CD4-positive, alpha-beta T cell (primary cell): ENCODE data around the gene RCAN2. TPM values are rescaled to one million over a fixed set of nuclear protein-coding genes. Genes with fewer than 3 reads are reported as not detected.

Experiments used
- ATAC-seq: fragments of 200-7000 bp; cut with Tn5 transposase; one replicate; pipeline ENCODE4 v1.10.0; 2022; ENCODE audit warnings: mild to moderate bottlenecking; ENCODE audit not compliant: poor library complexity
- CTCF ChIA-PET: fragments of 350-600 bp; sonication (Branson Sonifier 250); formaldehyde crosslinking; loops from one replicate; lab custom pipeline; 2021; ENCODE audit warnings: antibody characterized with exemption, inconsistent platforms; lab: Charles Lee
- POLR2A ChIA-PET: fragments of 350-600 bp; sonication (Branson Sonifier 250); formaldehyde crosslinking; loops from one replicate; lab custom pipeline; 2021; ENCODE audit warnings: antibody characterized with exemption, inconsistent platforms; lab: Charles Lee
- DNase-seq, 14 experiments: peaks; one replicate each; pipeline ENCODE4 v3.0.0-alpha.2; 2013 to 2020; ENCODE audit warnings: mixed read lengths in 2 of 14
- H3K27ac ChIP-seq, 2 donors: one replicate each; pipeline versions ENCODE4 v1.5.1 to v1.7.0; 2013; ENCODE audit warnings: low read length in 2 of 2, low read depth in 1 of 2, mild to moderate bottlenecking in 1 of 2
- H3K27me3 ChIP-seq, 2 experiments: 1 replicate in 1 of 2; 2 replicates in 1 of 2; pipeline versions ENCODE4 v1.6.1 to v1.7.0; 2013; ENCODE audit warnings: low read length in 2 of 2, control low read depth in 1 of 2, mild to moderate bottlenecking in 1 of 2, moderate library complexity in 1 of 2; ENCODE audit not compliant: insufficient read depth in 2 of 2, control insufficient read depth in 1 of 2
- H3K36me3 ChIP-seq: one replicate; pipeline ENCODE4 v1.6.1; 2013; ENCODE audit warnings: low read length, control low read depth; ENCODE audit not compliant: insufficient read depth
- H3K4me1 ChIP-seq: one replicate; pipeline ENCODE4 v1.6.1; 2013; ENCODE audit warnings: low read length, control low read depth; ENCODE audit not compliant: insufficient read depth
- H3K4me3 ChIP-seq: one replicate; pipeline ENCODE4 v1.5.1; 2013; ENCODE audit warnings: mild to moderate bottlenecking, low read length, moderate library complexity
- H3K9me3 ChIP-seq, 2 experiments: 1 replicate in 1 of 2; 2 replicates in 1 of 2; pipeline versions ENCODE4 v1.6.1 to v1.7.0; 2013; ENCODE audit warnings: low read length in 2 of 2, mild to moderate bottlenecking in 2 of 2, control low read depth in 1 of 2, moderate library complexity in 1 of 2; ENCODE audit not compliant: control insufficient read depth in 1 of 2, insufficient read depth in 1 of 2
- H3K27ac Mint-ChIP-seq: one replicate; pipeline ENCODE4 v1.8.0; 2020; ENCODE audit warnings: mixed read lengths
- H3K27me3 Mint-ChIP-seq: one replicate; pipeline ENCODE4 v1.8.0; 2021; ENCODE audit warnings: mixed read lengths
- H3K36me3 Mint-ChIP-seq: one replicate; pipeline ENCODE4 v1.8.0; 2021; ENCODE audit warnings: low read depth, mixed read lengths
- H3K4me1 Mint-ChIP-seq: one replicate; pipeline ENCODE4 v1.8.0; 2021; ENCODE audit warnings: low read depth, mixed read lengths
- H3K4me3 Mint-ChIP-seq: one replicate; pipeline ENCODE4 v1.8.0; 2020; ENCODE audit warnings: mild to moderate bottlenecking, mixed read lengths
- H3K9me3 Mint-ChIP-seq: one replicate; pipeline ENCODE4 v1.8.0; 2020; ENCODE audit warnings: mixed read lengths
- intact Hi-C, 2 experiments: fragments of 100-400 bp; cut with DNase I in 1 of 2; cut with micrococcal nuclease in 1 of 2; formaldehyde crosslinking; loops; one replicate each; pipeline versions ENCODE4 v1.15.1 to v1.9.0; 2023 to 2025; cut with DNase I, micrococcal nuclease
- total RNA-seq, 174 experiments: library from RNA in 2 of 174; stranded (reverse) in 2 of 174; gene quantifications; one replicate each; pipeline ENCODE4 v1.2.3 and lab custom pipeline; 2021 to 2026
- TF ChIP-seq, protein P1 (sequence below): fragments of 200-600 bp; IDR thresholded peaks from one replicate; pipeline ENCODE4 v1.8.0; 2022; ENCODE audit warnings: antibody characterized with exemption, mild to moderate bottlenecking

RCAN2 gene
- total RNA-seq, 2 experiments from 2014 or later: not detected

DNA sequence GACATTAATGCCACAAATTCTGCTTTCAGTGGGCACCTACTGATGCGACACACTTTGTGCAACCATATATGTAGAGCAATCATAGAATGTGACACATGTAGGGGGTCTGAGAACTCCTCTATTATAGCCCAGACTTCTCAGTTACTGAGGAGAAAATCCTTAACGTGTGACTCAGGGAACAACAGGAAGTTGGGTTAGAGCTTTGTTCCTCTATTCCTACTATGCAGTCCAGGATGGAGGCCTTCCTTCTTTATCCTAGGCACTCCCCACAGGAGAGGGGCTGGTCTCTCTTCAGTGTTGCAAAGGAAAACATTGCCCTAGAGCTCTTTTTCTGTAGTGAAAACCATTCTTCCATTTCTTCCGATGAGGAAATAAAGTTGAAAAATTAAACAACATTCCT is 39.6 kb upstream of the RCAN2 start:
- DNase-seq: no peak
- H3K27ac Mint-ChIP-seq: no peak overlapping the region
- peaks cover 45% of the 10 kb centered on the region for H3K27me3 Mint-ChIP-seq
- ChIA-PET CTCF (interaction anchor here (1.7 kb wide), 1 partner anchor 25 kb away, joined by 4 read pairs; no protein-coding TSS in a partner anchor), POLR2A (no interaction called here)
- Histone ChIP-seq H3K4me3 (no peak overlapping the region), H3K36me3 (no peaks in the 10 kb centered on the region), H3K27me3 (no peaks in the 10 kb centered on the region), H3K4me1 (no peaks in the 10 kb centered on the region), H3K27ac (no peak overlapping the region), H3K9me3 (no peaks in the 10 kb centered on the region)
- H3K4me1 Mint-ChIP-seq: no peaks in the 10 kb centered on the region
- TF ChIP-seq, protein P1, sequence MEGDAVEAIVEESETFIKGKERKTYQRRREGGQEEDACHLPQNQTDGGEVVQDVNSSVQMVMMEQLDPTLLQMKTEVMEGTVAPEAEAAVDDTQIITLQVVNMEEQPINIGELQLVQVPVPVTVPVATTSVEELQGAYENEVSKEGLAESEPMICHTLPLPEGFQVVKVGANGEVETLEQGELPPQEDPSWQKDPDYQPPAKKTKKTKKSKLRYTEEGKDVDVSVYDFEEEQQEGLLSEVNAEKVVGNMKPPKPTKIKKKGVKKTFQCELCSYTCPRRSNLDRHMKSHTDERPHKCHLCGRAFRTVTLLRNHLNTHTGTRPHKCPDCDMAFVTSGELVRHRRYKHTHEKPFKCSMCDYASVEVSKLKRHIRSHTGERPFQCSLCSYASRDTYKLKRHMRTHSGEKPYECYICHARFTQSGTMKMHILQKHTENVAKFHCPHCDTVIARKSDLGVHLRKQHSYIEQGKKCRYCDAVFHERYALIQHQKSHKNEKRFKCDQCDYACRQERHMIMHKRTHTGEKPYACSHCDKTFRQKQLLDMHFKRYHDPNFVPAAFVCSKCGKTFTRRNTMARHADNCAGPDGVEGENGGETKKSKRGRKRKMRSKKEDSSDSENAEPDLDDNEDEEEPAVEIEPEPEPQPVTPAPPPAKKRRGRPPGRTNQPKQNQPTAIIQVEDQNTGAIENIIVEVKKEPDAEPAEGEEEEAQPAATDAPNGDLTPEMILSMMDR: no peak
- no peaks in the 10 kb centered on the region for H3K36me3 Mint-ChIP-seq
- no peak overlapping the region for H3K4me3 Mint-ChIP-seq
- ATAC-seq: no peak
- H3K9me3 Mint-ChIP-seq: no peaks in the 10 kb centered on the region
- intact Hi-C loops: no loop called here

DNA sequence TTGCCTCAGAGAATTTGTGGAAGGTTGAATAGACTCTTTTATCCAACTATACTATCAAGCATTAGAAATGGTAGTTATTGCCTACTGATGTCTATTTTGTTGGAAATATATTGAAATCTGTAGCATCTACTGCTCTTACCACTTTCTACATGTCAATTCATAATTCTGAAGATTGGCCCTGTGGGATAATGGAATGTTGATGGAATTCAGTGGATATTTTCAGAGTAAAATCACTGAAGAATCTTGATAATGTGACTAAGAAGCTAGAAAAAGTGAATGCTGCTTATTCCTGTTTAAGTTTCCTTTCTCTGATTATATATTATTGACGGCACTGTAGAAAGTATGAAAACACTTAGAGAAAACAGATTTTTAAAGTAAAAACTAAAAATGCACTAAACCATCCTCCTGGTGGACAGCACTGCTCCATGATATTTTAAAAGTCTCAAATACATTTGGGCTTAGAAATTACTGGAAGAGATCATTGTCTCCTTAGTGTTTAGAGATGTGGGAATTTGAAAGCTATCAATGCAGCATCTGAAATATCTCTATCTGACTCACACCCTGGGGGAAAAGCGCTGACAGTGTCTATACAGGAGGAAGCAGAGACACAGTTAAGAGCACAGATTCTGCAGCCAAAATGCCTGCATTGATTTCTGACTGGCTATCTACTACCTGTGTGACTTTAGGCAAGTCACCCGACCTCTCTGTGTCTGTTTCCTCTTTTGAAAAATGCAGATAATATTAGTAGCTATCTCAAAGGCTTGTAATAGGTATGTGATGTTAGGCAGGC is 37.9 kb upstream of the RCAN2 start:
- no peak for ATAC-seq
- Histone ChIP-seq H3K4me1 (no peaks in the 10 kb centered on the region), H3K9me3 (no peaks in the 10 kb centered on the region), H3K27me3 (no peaks in the 10 kb centered on the region), H3K4me3 (no peak overlapping the region), H3K27ac (no peak overlapping the region), H3K36me3 (no peaks in the 10 kb centered on the region)
- CTCF ChIA-PET: interaction anchor here (1.7 kb wide), 1 partner anchor 23 kb away, joined by 4 read pairs; no protein-coding TSS in a partner anchor
- Mint-ChIP-seq H3K36me3 (no peaks in the 10 kb centered on the region), H3K4me1 (no peaks in the 10 kb centered on the region), H3K4me3 (no peak overlapping the region), H3K9me3 (no peaks in the 10 kb centered on the region), H3K27me3 (peaks cover 43% of the 10 kb centered on the region), H3K27ac (no peak overlapping the region)
- TF ChIP-seq, protein P1: no peak
- no peak for DNase-seq
- intact Hi-C loops: no loop called here
- POLR2A ChIA-PET: no interaction called here

DNA sequence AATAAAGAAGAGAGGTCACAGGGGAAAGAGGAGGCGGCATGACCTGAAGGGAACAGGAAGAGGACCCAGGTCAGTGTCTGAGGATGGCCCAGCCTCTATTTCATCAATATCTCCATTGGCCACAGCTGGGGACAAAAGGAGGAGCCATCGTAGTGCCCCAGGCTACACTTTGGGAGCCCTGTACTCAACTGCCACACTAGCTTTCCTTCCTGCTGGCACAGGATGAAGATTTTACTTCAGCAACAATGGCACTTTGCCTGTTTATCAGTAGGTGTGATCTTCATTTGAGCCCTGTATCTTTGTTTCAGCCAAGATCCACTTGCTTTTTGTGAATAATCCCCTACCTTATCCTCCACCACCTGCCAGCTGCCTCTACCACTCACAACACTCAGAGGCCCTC is 35.4 kb upstream of the RCAN2 start:
- Histone ChIP-seq H3K27me3 (no peaks in the 10 kb centered on the region), H3K4me1 (no peaks in the 10 kb centered on the region), H3K27ac (no peak overlapping the region), H3K9me3 (no peaks in the 10 kb centered on the region), H3K36me3 (no peaks in the 10 kb centered on the region), H3K4me3 (no peak overlapping the region)
- POLR2A ChIA-PET: no interaction called here
- Mint-ChIP-seq H3K4me3 (no peak overlapping the region), H3K27me3 (peaks cover 43% of the 10 kb centered on the region), H3K36me3 (no peaks in the 10 kb centered on the region), H3K27ac (no peak overlapping the region), H3K4me1 (no peaks in the 10 kb centered on the region), H3K9me3 (no peaks in the 10 kb centered on the region)
- TF ChIP-seq, protein P1: no peak
- intact Hi-C loops: no loop called here
- DNase-seq (no peak), ATAC-seq (no peak)
- CTCF ChIA-PET: no interaction called here
